B cell (primary cell): ENCODE data around the gene STARD3. TPM values are rescaled to one million over a fixed set of nuclear protein-coding genes. Genes with fewer than 3 reads are reported as not detected.

Experiments
- ATAC-seq: fragments of 200-7000 bp; cut with Tn5 transposase; one replicate; pipeline ENCODE4 v1.10.0; 2021; ENCODE audit warnings: low read depth, mild to moderate bottlenecking, moderate number of reproducible peaks, moderate library complexity
- CTCF ChIA-PET: fragments of 350-600 bp; sonication (Branson Sonifier 250); formaldehyde crosslinking; loops from one replicate; lab custom pipeline; 2021; ENCODE audit warnings: antibody characterized with exemption, inconsistent platforms; lab: Charles Lee
- POLR2A ChIA-PET: fragments of 350-600 bp; sonication (Branson Sonifier 250); formaldehyde crosslinking; loops from one replicate; lab custom pipeline; 2021; ENCODE audit warnings: antibody characterized with exemption; lab: Charles Lee
- DNase-seq: peaks from one replicate; pipeline ENCODE4 v3.0.0; 2013
- H2AFZ ChIP-seq: 2 replicates; pipeline ENCODE4 v1.6.1; 2012; ENCODE audit warnings: mild to moderate bottlenecking, low read depth, low read length; ENCODE audit not compliant: insufficient read depth, poor library complexity, severe bottlenecking
- H3K27ac ChIP-seq, 2 donors: 1 replicate in 1 of 2; 2 replicates in 1 of 2; pipeline ENCODE4 v1.5.1; 2012 to 2013; ENCODE audit warnings: low read length in 2 of 2, mild to moderate bottlenecking in 2 of 2, moderate library complexity in 1 of 2
- H3K27me3 ChIP-seq, 4 experiments: fragments of 200-600 bp in 1 of 4; sonication (generic) in 1 of 4; replicated peaks in 1 of 4; 1 replicate in 2 of 4; 2 replicates in 2 of 4; pipeline versions ENCODE4 v1.6.1 to v1.7.0; 2013 to 2016; ENCODE audit warnings: low read length in 3 of 4, mild to moderate bottlenecking in 2 of 4, mixed read lengths in 1 of 4, moderate library complexity in 1 of 4; ENCODE audit not compliant: insufficient read depth in 4 of 4, control insufficient read depth in 3 of 4; ENCODE audit errors: control extremely low read depth in 1 of 4
- H3K36me3 ChIP-seq, 2 experiments: replicated peaks in 1 of 2; 1 replicate in 1 of 2; 2 replicates in 1 of 2; pipeline versions ENCODE4 v1.6.1 to v1.7.1; 2013; ENCODE audit warnings: low read length in 1 of 2; ENCODE audit not compliant: insufficient read depth in 2 of 2, control insufficient read depth in 1 of 2; ENCODE audit errors: control extremely low read depth in 1 of 2, extremely low read depth in 1 of 2
- H3K4me1 ChIP-seq, 2 donors: fragments of 200-600 bp in 1 of 2; sonication (generic) in 1 of 2; 1 replicate in 1 of 2; 2 replicates in 1 of 2; pipeline versions ENCODE4 v1.5.1 to v1.6.1; 2013 to 2017; ENCODE audit warnings: low read length in 2 of 2; ENCODE audit not compliant: control insufficient read depth in 2 of 2, insufficient read depth in 2 of 2
- H3K4me2 ChIP-seq: replicated peaks from 2 replicates; pipeline ENCODE3; 2012; ENCODE audit warnings: mild to moderate bottlenecking, low read depth, low read length; ENCODE audit not compliant: poor library complexity, severe bottlenecking
- H3K4me3 ChIP-seq, 5 experiments: fragments of 200-600 bp in 1 of 5; sonication (generic) in 1 of 5; 1 replicate in 3 of 5; 2 replicates in 2 of 5; pipeline versions ENCODE4 v1.5.1 to v1.7.0; 2011 to 2016; ENCODE audit warnings: low read length in 4 of 5, mild to moderate bottlenecking in 4 of 5, low read depth in 2 of 5, control low read depth in 1 of 5, moderate library complexity in 1 of 5; ENCODE audit not compliant: insufficient read depth in 1 of 5; ENCODE audit errors: control extremely low read depth in 1 of 5, extremely low read depth in 1 of 5
- H3K79me2 ChIP-seq: fragments of 200-600 bp; sonication (generic); one replicate; pipeline ENCODE4 v1.6.0; 2016; ENCODE audit warnings: low read length; ENCODE audit not compliant: control insufficient read depth, insufficient read depth
- H3K9ac ChIP-seq: fragments of 200-600 bp; sonication (generic); 2 replicates; pipeline ENCODE4 v1.6.1; 2017; ENCODE audit warnings: mild to moderate bottlenecking, low read length, moderate library complexity
- H3K9me3 ChIP-seq, 3 donors: one replicate each; pipeline versions ENCODE4 v1.6.1 to v1.7.1; 2013; ENCODE audit warnings: low read length in 2 of 3; ENCODE audit not compliant: control insufficient read depth in 2 of 3, insufficient read depth in 1 of 3; ENCODE audit errors: control extremely low read depth in 1 of 3
- H4K20me1 ChIP-seq: 2 replicates; pipeline ENCODE4 v1.6.0; 2012; ENCODE audit warnings: mild to moderate bottlenecking, low read length; ENCODE audit not compliant: insufficient read depth, control insufficient read depth, poor library complexity, severe bottlenecking
- H3K27ac Mint-ChIP-seq: one replicate; pipeline ENCODE4 v1.8.0; 2021; ENCODE audit warnings: mixed read lengths
- H3K27me3 Mint-ChIP-seq: one replicate; pipeline ENCODE4 v1.8.0; 2021; ENCODE audit warnings: mixed read lengths
- H3K4me1 Mint-ChIP-seq: one replicate; pipeline ENCODE4 v1.8.0; 2021; ENCODE audit warnings: mixed read lengths
- H3K4me3 Mint-ChIP-seq: one replicate; pipeline ENCODE4 v1.8.0; 2021; ENCODE audit warnings: mixed read lengths
- H3K9me3 Mint-ChIP-seq: one replicate; pipeline ENCODE4 v1.8.0; 2022; ENCODE audit warnings: mixed read lengths; ENCODE audit not compliant: insufficient read depth
- CTCF ChIP-seq: fragments of 200-600 bp; IDR thresholded peaks from one replicate; pipeline ENCODE4 v1.8.0; 2022; ENCODE audit warnings: antibody characterized with exemption, mild to moderate bottlenecking
- EZH2 ChIP-seq: IDR thresholded peaks from 2 replicates; pipeline ENCODE4 v1.6.1; 2012; ENCODE audit warnings: borderline replicate concordance, low read depth, mild to moderate bottlenecking, moderate library complexity, low read length; ENCODE audit not compliant: insufficient read depth, poor library complexity, severe bottlenecking
- WGBS: methylation state at CpG from one replicate; pipeline ENCODE4 v1.1.5; 2013; ENCODE audit warnings: missing lambda C conversion rate; ENCODE audit not compliant: insufficient coverage; 5-methylcytosine and 5-hydroxymethylcytosine counted together
- intact Hi-C: fragments of 100-400 bp; cut with micrococcal nuclease; formaldehyde crosslinking; loops from one replicate; pipeline ENCODE4 v1.10.0; 2022
- polyA plus RNA-seq: library from polyadenylated mRNA; depleted of rRNA; stranded (reverse); fragments of >200 nt; gene quantifications from 2 replicates; pipeline ENCODE4 v1.2.3, GENCODE V29; 2012
- total RNA-seq, 2 donors: library from RNA; stranded (reverse); fragments of 120-200 nt in 1 of 2; gene quantifications; 1 replicate in 1 of 2; 2 replicates in 1 of 2; pipeline versions ENCODE4 v1.2.3 to v1.2.4, GENCODE V29; 2013 to 2022

Gene STARD3
- total and polyA plus RNA-seq, 2 donors (not counting 1 experiment from before 2014, with no cell fraction given), result 93.1 to 231 TPM

- peaks cover 0 to 73% (median 46%) of the 10 kb centered on the region in 4 experiments for H3K27me3 ChIP-seq
- Mint-ChIP-seq H3K27me3 (peaks cover 45% of the 10 kb centered on the region), H3K4me3 (peak overlapping the region; percentile 45), H3K9me3 (no peaks in the 10 kb centered on the region), H3K27ac (peak overlapping the region; percentile 7), H3K4me1 (peaks cover 28% of the 10 kb centered on the region)
- peak; percentile 27 for DNase-seq
- H3K9me3 ChIP-seq, result peaks cover 0 to 42% (median 0%) of the 10 kb centered on the region in 3 donors
- no peak overlapping the region for H3K4me2 ChIP-seq
- CTCF ChIA-PET, result interaction anchor here (4.8 kb wide), 1 partner anchor 14 kb away, joined by 30 read pairs; no protein-coding TSS in a partner anchor
- intact Hi-C loops, result no loop called here
- WGBS, result 25% methylated on average over 5 of the region's 15 CpGs
- no peak overlapping the region for H3K27ac ChIP-seq
- H3K4me1 ChIP-seq, result peaks cover 40 to 46% of the 10 kb centered on the region in 2 donors
- no peaks in the 10 kb centered on the region for H3K36me3 ChIP-seq
- H3K9ac ChIP-seq, result no peak overlapping the region
- H3K4me3 ChIP-seq, result no peak overlapping the region
- H4K20me1 ChIP-seq, result peaks cover 3% of the 10 kb centered on the region
- POLR2A ChIA-PET, result no interaction called here
- no peaks in the 10 kb centered on the region for H3K79me2 ChIP-seq
- ATAC-seq, result no peak
- H2AFZ ChIP-seq, result no peak overlapping the region
- TF ChIP-seq CTCF (no peak), EZH2 (no peak)
Observed at GRCh38 chr17:39608142-39608981, 28.6 kb upstream of the STARD3 start.
